Breast epithelium (tissue), 4 donors: Measurements from ENCODE around the gene FNDC10. TPM values are rescaled to one million over a fixed set of nuclear protein-coding genes. Genes with fewer than 3 reads are reported as not detected.

Experiments
- DNase-seq, 2 donors: peaks; one replicate each; pipeline ENCODE4 v3.0.0-alpha.2; 2019; ENCODE audit warnings: low spot score in 2 of 2
- H3K27ac ChIP-seq, 2 donors: fragments of 200-600 bp; sonication (generic) in 1 of 2; one replicate each; pipeline ENCODE4 v1.5.1; 2016 to 2019; ENCODE audit warnings: mild to moderate bottlenecking in 1 of 2
- H3K27me3 ChIP-seq, 2 donors: fragments of 200-600 bp; sonication (generic) in 1 of 2; one replicate each; pipeline versions ENCODE4 v1.5.1 to v1.6.0; 2017 to 2019; ENCODE audit warnings: control low read depth in 1 of 2, mild to moderate bottlenecking in 1 of 2
- H3K36me3 ChIP-seq: fragments of 200-600 bp; one replicate; pipeline ENCODE4 v1.5.1; 2019
- H3K4me1 ChIP-seq, 2 donors: fragments of 200-600 bp; sonication (generic); one replicate each; pipeline ENCODE4 v1.5.1; 2016 to 2019; ENCODE audit warnings: control low read depth in 1 of 2
- H3K4me3 ChIP-seq, 3 donors: fragments of 200-600 bp; sonication (generic); 1 replicate in 2 of 3; 2 replicates in 1 of 3; pipeline ENCODE4 v1.5.1; 2016 to 2019; ENCODE audit warnings: mild to moderate bottlenecking in 3 of 3, moderate library complexity in 2 of 3
- H3K9me3 ChIP-seq, 2 donors: fragments of 200-600 bp; sonication (generic) in 1 of 2; one replicate each; pipeline ENCODE4 v1.5.1; 2016 to 2019; ENCODE audit warnings: control low read depth in 1 of 2
- CTCF ChIP-seq, 3 donors: fragments of 450-650 bp; IDR thresholded peaks; one replicate each; pipeline ENCODE4 v1.5.1; 2016 to 2017; ENCODE audit warnings: antibody characterized with exemption in 3 of 3, mild to moderate bottlenecking in 3 of 3, moderate library complexity in 3 of 3
- POLR2A ChIP-seq: fragments of 450-650 bp; IDR thresholded peaks from one replicate; pipeline ENCODE4 v1.6.1; 2016; ENCODE audit warnings: antibody characterized with exemption, mild to moderate bottlenecking, moderate library complexity
- POLR2AphosphoS5 ChIP-seq, 3 donors: sonication (generic); formaldehyde crosslinking; IDR thresholded peaks; one replicate each; pipeline ENCODE4 v1.6.1; 2017; ENCODE audit warnings: antibody characterized with exemption in 3 of 3
- intact Hi-C: fragments of 100-400 bp; cut with DNase I; formaldehyde crosslinking; loops from one replicate; pipeline ENCODE4 v1.15.1; 2023; ENCODE audit warnings: low total_unique reads
- total RNA-seq, 3 donors: library from RNA; depleted of rRNA; stranded (reverse); fragments of >200 nt; gene quantifications; one replicate each; pipeline ENCODE4 v1.1.0, GENCODE V29; 2016

FNDC10 gene
- total RNA-seq, 3 donors from 2014 or later = 0.48 to 2.9 (median 0.98) TPM

- no peak for DNase-seq
- intact Hi-C loops = no loop called here
- no peaks in the 10 kb centered on the region for H3K9me3 ChIP-seq
- H3K27me3 ChIP-seq = no peaks in the 10 kb centered on the region
- H3K4me3 ChIP-seq = no peak overlapping the region
- no peaks in the 10 kb centered on the region for H3K36me3 ChIP-seq
- no peaks in the 10 kb centered on the region for H3K4me1 ChIP-seq
- no peak overlapping the region for H3K27ac ChIP-seq
- TF ChIP-seq CTCF (IDR thresholded peaks at IDR 0.05) = no peak
- no peak for TF ChIP-seq POLR2AphosphoS5 (IDR thresholded peaks at IDR 0.05)
- TF ChIP-seq POLR2A = no peak
Measured at GRCh38 chr1:1556505-1556904, 43.4 kb downstream of the FNDC10 start.

GRCh38 chr1:1554926-1555915, 44.7 kb downstream of the FNDC10 start:
- DNase-seq = no peak
- no peaks in the 10 kb centered on the region for H3K27me3 ChIP-seq
- H3K4me3 ChIP-seq = no peak overlapping the region
- TF ChIP-seq POLR2A = no peak
- no peak for TF ChIP-seq POLR2AphosphoS5 (IDR thresholded peaks at IDR 0.05)
- TF ChIP-seq CTCF (IDR thresholded peaks at IDR 0.05) = no peak
- H3K36me3 ChIP-seq = no peaks in the 10 kb centered on the region
- H3K4me1 ChIP-seq = no peaks in the 10 kb centered on the region
- intact Hi-C loops = no loop called here
- H3K27ac ChIP-seq = peak overlapping the region in 1 of 2 donors; percentile 25
- H3K9me3 ChIP-seq = no peaks in the 10 kb centered on the region

GRCh38 chr1:1554550-1554925, 45.4 kb downstream of the FNDC10 start:
- DNase-seq = no peak
- H3K27me3 ChIP-seq = no peaks in the 10 kb centered on the region
- H3K27ac ChIP-seq = peak overlapping the region in 1 of 2 donors; percentile 25
- no peaks in the 10 kb centered on the region for H3K9me3 ChIP-seq
- TF ChIP-seq POLR2AphosphoS5 (IDR thresholded peaks at IDR 0.05) = no peak
- TF ChIP-seq CTCF (IDR thresholded peaks at IDR 0.05) = no peak
- TF ChIP-seq POLR2A = no peak
- intact Hi-C loops = no loop called here
- H3K36me3 ChIP-seq = no peaks in the 10 kb centered on the region
- no peaks in the 10 kb centered on the region for H3K4me1 ChIP-seq
- H3K4me3 ChIP-seq = no peak overlapping the region

- TF ChIP-seq CTCF (IDR thresholded peaks at IDR 0.05) (no peak), POLR2A (no peak), POLR2AphosphoS5 (IDR thresholded peaks at IDR 0.05) (no peak)
- intact Hi-C loops = no loop called here
- Histone ChIP-seq H3K27me3 (no peaks in the 10 kb centered on the region), H3K36me3 (no peaks in the 10 kb centered on the region), H3K9me3 (no peaks in the 10 kb centered on the region), H3K27ac (peak overlapping the region in 1 of 2 donors; percentile 25), H3K4me1 (no peaks in the 10 kb centered on the region), H3K4me3 (no peak overlapping the region)
- no peak for DNase-seq
Measured at GRCh38 chr1:1553821-1554494, 46.0 kb downstream of the FNDC10 start.

GRCh38 chr1:1552263-1552639, 47.7 kb downstream of the FNDC10 start:
- DNase-seq = no peak

More at GRCh38 chr1:1552263-1552639, 47.7 kb downstream of the FNDC10 start:
- no peaks in the 10 kb centered on the region for H3K27me3 ChIP-seq
- H3K9me3 ChIP-seq = no peaks in the 10 kb centered on the region
- intact Hi-C loops = no loop called here
- TF ChIP-seq POLR2AphosphoS5 (IDR thresholded peaks at IDR 0.05) (no peak), POLR2A (no peak), CTCF (IDR thresholded peaks at IDR 0.05) (no peak)
- no peaks in the 10 kb centered on the region for H3K36me3 ChIP-seq
- no peaks in the 10 kb centered on the region for H3K4me1 ChIP-seq
- H3K27ac ChIP-seq = peak overlapping the region in 1 of 2 donors; percentile 71
- no peak overlapping the region for H3K4me3 ChIP-seq
